ENCODE results near the gene CCNI.

DNA sequence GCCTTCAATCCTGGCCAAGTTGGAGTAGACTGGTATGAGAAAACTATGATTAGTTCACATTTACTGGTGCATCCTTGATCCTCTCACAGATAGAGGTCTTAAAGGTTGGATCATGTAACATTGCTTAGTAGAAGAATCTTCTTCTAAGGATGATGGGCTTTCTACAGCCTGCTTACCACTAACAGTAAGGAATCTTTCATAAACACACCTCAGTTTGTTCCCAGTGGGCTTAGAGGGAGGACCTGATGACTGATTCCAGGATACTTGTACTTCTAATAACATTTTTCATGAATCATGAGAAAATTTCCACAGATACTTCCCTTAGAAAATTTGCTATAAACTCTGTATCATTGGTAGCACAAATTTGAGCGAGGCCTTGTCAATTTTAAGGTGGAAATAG, 40.6 kb downstream of the CCNI start:
- no peak for TF ChIP-seq NPAS2 (CRISPR knock-in tag; IDR thresholded peaks at IDR 0.05; ENCODE audit: borderline replicate concordance)
- no peak for TF ChIP-seq POLR2AphosphoS5 (IDR thresholded peaks at IDR 0.05; ENCODE audit: low read depth, low read length)
- no peak for TF ChIP-seq ZBTB7A (CRISPR knock-in tag; IDR thresholded peaks at IDR 0.05)
- no peak for TF ChIP-seq ZFYVE20 (CRISPR knock-in tag; IDR thresholded peaks at IDR 0.05; ENCODE audit: borderline replicate concordance, low read depth)
- TF ChIP-seq, protein P1, sequence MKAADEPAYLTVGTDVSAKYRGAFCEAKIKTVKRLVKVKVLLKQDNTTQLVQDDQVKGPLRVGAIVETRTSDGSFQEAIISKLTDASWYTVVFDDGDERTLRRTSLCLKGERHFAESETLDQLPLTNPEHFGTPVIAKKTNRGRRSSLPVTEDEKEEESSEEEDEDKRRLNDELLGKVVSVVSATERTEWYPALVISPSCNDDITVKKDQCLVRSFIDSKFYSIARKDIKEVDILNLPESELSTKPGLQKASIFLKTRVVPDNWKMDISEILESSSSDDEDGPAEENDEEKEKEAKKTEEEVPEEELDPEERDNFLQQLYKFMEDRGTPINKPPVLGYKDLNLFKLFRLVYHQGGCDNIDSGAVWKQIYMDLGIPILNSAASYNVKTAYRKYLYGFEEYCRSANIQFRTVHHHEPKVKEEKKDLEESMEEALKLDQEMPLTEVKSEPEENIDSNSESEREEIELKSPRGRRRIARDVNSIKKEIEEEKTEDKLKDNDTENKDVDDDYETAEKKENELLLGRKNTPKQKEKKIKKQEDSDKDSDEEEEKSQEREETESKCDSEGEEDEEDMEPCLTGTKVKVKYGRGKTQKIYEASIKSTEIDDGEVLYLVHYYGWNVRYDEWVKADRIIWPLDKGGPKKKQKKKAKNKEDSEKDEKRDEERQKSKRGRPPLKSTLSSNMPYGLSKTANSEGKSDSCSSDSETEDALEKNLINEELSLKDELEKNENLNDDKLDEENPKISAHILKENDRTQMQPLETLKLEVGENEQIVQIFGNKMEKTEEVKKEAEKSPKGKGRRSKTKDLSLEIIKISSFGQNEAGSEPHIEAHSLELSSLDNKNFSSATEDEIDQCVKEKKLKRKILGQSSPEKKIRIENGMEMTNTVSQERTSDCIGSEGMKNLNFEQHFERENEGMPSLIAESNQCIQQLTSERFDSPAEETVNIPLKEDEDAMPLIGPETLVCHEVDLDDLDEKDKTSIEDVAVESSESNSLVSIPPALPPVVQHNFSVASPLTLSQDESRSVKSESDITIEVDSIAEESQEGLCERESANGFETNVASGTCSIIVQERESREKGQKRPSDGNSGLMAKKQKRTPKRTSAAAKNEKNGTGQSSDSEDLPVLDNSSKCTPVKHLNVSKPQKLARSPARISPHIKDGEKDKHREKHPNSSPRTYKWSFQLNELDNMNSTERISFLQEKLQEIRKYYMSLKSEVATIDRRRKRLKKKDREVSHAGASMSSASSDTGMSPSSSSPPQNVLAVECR (CRISPR knock-in tag; IDR thresholded peaks at IDR 0.05; ENCODE audit: borderline replicate concordance), result no peak
- no peak for TF ChIP-seq BRCA1 (CRISPR knock-in tag; IDR thresholded peaks at IDR 0.05)
- TF ChIP-seq, protein P2, sequence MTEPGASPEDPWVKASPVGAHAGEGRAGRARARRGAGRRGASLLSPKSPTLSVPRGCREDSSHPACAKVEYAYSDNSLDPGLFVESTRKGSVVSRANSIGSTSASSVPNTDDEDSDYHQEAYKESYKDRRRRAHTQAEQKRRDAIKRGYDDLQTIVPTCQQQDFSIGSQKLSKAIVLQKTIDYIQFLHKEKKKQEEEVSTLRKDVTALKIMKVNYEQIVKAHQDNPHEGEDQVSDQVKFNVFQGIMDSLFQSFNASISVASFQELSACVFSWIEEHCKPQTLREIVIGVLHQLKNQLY (CRISPR knock-in tag; IDR thresholded peaks at IDR 0.05), result no peak
- TF ChIP-seq ZSCAN29 (CRISPR knock-in tag; conservative IDR thresholded peaks at IDR 0.05), result no peak
- TF ChIP-seq, protein P3, sequence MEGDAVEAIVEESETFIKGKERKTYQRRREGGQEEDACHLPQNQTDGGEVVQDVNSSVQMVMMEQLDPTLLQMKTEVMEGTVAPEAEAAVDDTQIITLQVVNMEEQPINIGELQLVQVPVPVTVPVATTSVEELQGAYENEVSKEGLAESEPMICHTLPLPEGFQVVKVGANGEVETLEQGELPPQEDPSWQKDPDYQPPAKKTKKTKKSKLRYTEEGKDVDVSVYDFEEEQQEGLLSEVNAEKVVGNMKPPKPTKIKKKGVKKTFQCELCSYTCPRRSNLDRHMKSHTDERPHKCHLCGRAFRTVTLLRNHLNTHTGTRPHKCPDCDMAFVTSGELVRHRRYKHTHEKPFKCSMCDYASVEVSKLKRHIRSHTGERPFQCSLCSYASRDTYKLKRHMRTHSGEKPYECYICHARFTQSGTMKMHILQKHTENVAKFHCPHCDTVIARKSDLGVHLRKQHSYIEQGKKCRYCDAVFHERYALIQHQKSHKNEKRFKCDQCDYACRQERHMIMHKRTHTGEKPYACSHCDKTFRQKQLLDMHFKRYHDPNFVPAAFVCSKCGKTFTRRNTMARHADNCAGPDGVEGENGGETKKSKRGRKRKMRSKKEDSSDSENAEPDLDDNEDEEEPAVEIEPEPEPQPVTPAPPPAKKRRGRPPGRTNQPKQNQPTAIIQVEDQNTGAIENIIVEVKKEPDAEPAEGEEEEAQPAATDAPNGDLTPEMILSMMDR (CRISPR knock-in tag; IDR thresholded peaks at IDR 0.05), result no peak
- TF ChIP-seq CHD4 (IDR thresholded peaks at IDR 0.05; ENCODE audit: borderline replicate concordance, low read length), result no peak
- TF ChIP-seq EP300 (IDR thresholded peaks at IDR 0.05; ENCODE audit: low read depth in 2 of 2, low read length in 2 of 2), result no peak
- no peak for TF ChIP-seq EP300 (CRISPR knock-in tag; IDR thresholded peaks at IDR 0.05; ENCODE audit: borderline replicate concordance)
- TF ChIP-seq POLR2AphosphoS2 (IDR thresholded peaks at IDR 0.05; ENCODE audit: low read depth, low read length), result no peak
- no peak for TF ChIP-seq ATF1 (CRISPR knock-in tag; IDR thresholded peaks at IDR 0.05)
- TF ChIP-seq ZFY (CRISPR knock-in tag; IDR thresholded peaks at IDR 0.05), result no peak
